ENCODE data around the gene SUPT4H1.

DNA sequence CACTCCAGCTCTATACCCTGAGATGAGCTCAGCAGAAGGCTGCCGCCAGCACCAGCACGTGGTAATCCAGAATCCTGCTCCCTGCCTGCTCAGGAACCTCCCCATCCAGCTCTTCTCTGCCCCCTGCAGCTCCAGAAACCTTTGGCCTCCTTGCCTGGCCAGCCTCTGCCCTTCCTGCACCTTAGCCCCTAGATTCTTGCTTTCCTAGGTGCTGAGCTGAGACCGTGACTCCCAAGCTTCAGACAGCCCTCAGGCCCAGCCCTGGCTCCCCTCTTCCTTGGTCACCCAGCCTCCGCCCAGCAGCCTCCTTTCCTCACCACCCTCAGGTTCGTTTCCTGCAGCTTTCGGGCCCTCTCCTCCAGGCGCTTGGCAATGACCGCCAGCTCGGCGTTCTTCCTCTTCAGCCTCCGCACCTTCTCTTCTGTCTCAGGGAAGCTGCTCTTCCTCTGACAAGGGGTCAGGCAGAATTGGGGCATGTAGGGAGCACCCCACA lies 26.0 kb downstream of the SUPT4H1 start:
- TF ChIP-seq CTCF (IDR thresholded peaks at IDR 0.05; ENCODE audit: low read depth, low read length) (no peak), EZH2phosphoT487 (IDR thresholded peaks at IDR 0.05; ENCODE audit: low read depth) (no peak)

Data from OCI-LY3 (cell line).